ENCODE results near the gene POLDIP2.
A peak's percentile ranks its signal among the peaks of the same experiment; 100 is the strongest.

Gene POLDIP2

GRCh38 chr17:28357061-28357900, at the start of gene POLDIP2:
Gene POLDIP2 (minus strand): TSS chr17:28357527. CDS start chr17:28357448, 79 bp downstream.
- Histone ChIP-seq H3K4me3 (ENCODE audit: low read length) (peak within 1 kb of the TSS; percentile 80), H3K36me3 (ENCODE audit: control insufficient read depth, insufficient read depth, low read length) (peaks cover 19% of the 10 kb centered on the region), H3K27me3 (ENCODE audit: control insufficient read depth, insufficient read depth, low read length) (no peaks in the 10 kb centered on the region), H3K9ac (ENCODE audit: low read length) (peak within 1 kb of the TSS; percentile 96), H3K9me3 (ENCODE audit: control insufficient read depth, low read length) (no peaks in the 10 kb centered on the region), H3K4me1 (ENCODE audit: control insufficient read depth, insufficient read depth, low read length) (peaks cover 13% of the 10 kb centered on the region)

- H3K9ac ChIP-seq (ENCODE audit: low read length): peak overlapping the region; percentile 71
- H3K4me3 ChIP-seq (ENCODE audit: low read length): peak overlapping the region; percentile 63
- H3K9me3 ChIP-seq (ENCODE audit: control insufficient read depth, low read length): no peaks in the 10 kb centered on the region
- no peaks in the 10 kb centered on the region for H3K36me3 ChIP-seq (ENCODE audit: control insufficient read depth, insufficient read depth, low read length)
- no peaks in the 10 kb centered on the region for H3K27me3 ChIP-seq (ENCODE audit: control insufficient read depth, insufficient read depth, low read length)
- H3K4me1 ChIP-seq (ENCODE audit: control insufficient read depth, insufficient read depth, low read length): peaks cover 39% of the 10 kb centered on the region
Observed at GRCh38 chr17:28406473-28406814, 49.1 kb upstream of the POLDIP2 start.

- Histone ChIP-seq H3K36me3 (ENCODE audit: control insufficient read depth, insufficient read depth, low read length) (no peaks in the 10 kb centered on the region), H3K9me3 (ENCODE audit: control insufficient read depth, low read length) (no peaks in the 10 kb centered on the region), H3K4me1 (ENCODE audit: control insufficient read depth, insufficient read depth, low read length) (peaks cover 39% of the 10 kb centered on the region), H3K4me3 (ENCODE audit: low read length) (peak within 1 kb of the TSS; percentile 63), H3K9ac (ENCODE audit: low read length) (peak within 1 kb of the TSS; percentile 71), H3K27me3 (ENCODE audit: control insufficient read depth, insufficient read depth, low read length) (no peaks in the 10 kb centered on the region)
Observed at GRCh38 chr17:28405632-28406472, 48.5 kb upstream of the POLDIP2 start, which contains the start of gene SLC46A1. Gene SLC46A1 (minus strand): TSS chr17:28406212. CDS start chr17:28406114, 98 bp downstream.

GRCh38 chr17:28404812-28405570, 47.7 kb upstream of the POLDIP2 start:
- Histone ChIP-seq H3K9me3 (ENCODE audit: control insufficient read depth, low read length) (no peaks in the 10 kb centered on the region), H3K9ac (ENCODE audit: low read length) (peak overlapping the region; percentile 71), H3K4me1 (ENCODE audit: control insufficient read depth, insufficient read depth, low read length) (peaks cover 39% of the 10 kb centered on the region), H3K36me3 (ENCODE audit: control insufficient read depth, insufficient read depth, low read length) (no peaks in the 10 kb centered on the region), H3K27me3 (ENCODE audit: control insufficient read depth, insufficient read depth, low read length) (no peaks in the 10 kb centered on the region), H3K4me3 (ENCODE audit: low read length) (peak overlapping the region; percentile 63)

GRCh38 chr17:28404461-28404811, 47.1 kb upstream of the POLDIP2 start:
- H3K4me3 ChIP-seq (ENCODE audit: low read length): no peak overlapping the region
- H3K9ac ChIP-seq (ENCODE audit: low read length): no peak overlapping the region
- H3K27me3 ChIP-seq (ENCODE audit: control insufficient read depth, insufficient read depth, low read length): no peaks in the 10 kb centered on the region
- peaks cover 39% of the 10 kb centered on the region for H3K4me1 ChIP-seq (ENCODE audit: control insufficient read depth, insufficient read depth, low read length)
- peaks cover 4% of the 10 kb centered on the region for H3K36me3 ChIP-seq (ENCODE audit: control insufficient read depth, insufficient read depth, low read length)
- H3K9me3 ChIP-seq (ENCODE audit: control insufficient read depth, low read length): no peaks in the 10 kb centered on the region

- no peak overlapping the region for H3K4me3 ChIP-seq (ENCODE audit: low read length)
- H3K4me1 ChIP-seq (ENCODE audit: control insufficient read depth, insufficient read depth, low read length): peaks cover 40% of the 10 kb centered on the region
- no peaks in the 10 kb centered on the region for H3K27me3 ChIP-seq (ENCODE audit: control insufficient read depth, insufficient read depth, low read length)
- H3K9ac ChIP-seq (ENCODE audit: low read length): no peak overlapping the region
- H3K36me3 ChIP-seq (ENCODE audit: control insufficient read depth, insufficient read depth, low read length): peaks cover 8% of the 10 kb centered on the region
- H3K9me3 ChIP-seq (ENCODE audit: control insufficient read depth, low read length): no peaks in the 10 kb centered on the region
Observed at GRCh38 chr17:28404007-28404406, 46.7 kb upstream of the POLDIP2 start.

GRCh38 chr17:28402844-28403243, 45.5 kb upstream of the POLDIP2 start:
- Histone ChIP-seq H3K9ac (ENCODE audit: low read length) (no peak overlapping the region), H3K36me3 (ENCODE audit: control insufficient read depth, insufficient read depth, low read length) (peaks cover 15% of the 10 kb centered on the region), H3K4me1 (ENCODE audit: control insufficient read depth, insufficient read depth, low read length) (peaks cover 37% of the 10 kb centered on the region), H3K9me3 (ENCODE audit: control insufficient read depth, low read length) (no peaks in the 10 kb centered on the region), H3K27me3 (ENCODE audit: control insufficient read depth, insufficient read depth, low read length) (no peaks in the 10 kb centered on the region), H3K4me3 (ENCODE audit: low read length) (no peak overlapping the region)

GRCh38 chr17:28402224-28402630, 44.9 kb upstream of the POLDIP2 start:
- peaks cover 15% of the 10 kb centered on the region for H3K36me3 ChIP-seq (ENCODE audit: control insufficient read depth, insufficient read depth, low read length)
- H3K9me3 ChIP-seq (ENCODE audit: control insufficient read depth, low read length): no peaks in the 10 kb centered on the region
- H3K9ac ChIP-seq (ENCODE audit: low read length): no peak overlapping the region
- H3K4me1 ChIP-seq (ENCODE audit: control insufficient read depth, insufficient read depth, low read length): peaks cover 31% of the 10 kb centered on the region
- H3K4me3 ChIP-seq (ENCODE audit: low read length): no peak overlapping the region
- H3K27me3 ChIP-seq (ENCODE audit: control insufficient read depth, insufficient read depth, low read length): no peaks in the 10 kb centered on the region

GRCh38 chr17:28399808-28400207, 42.5 kb upstream of the POLDIP2 start:
- Histone ChIP-seq H3K9ac (ENCODE audit: low read length) (no peak overlapping the region), H3K36me3 (ENCODE audit: control insufficient read depth, insufficient read depth, low read length) (peaks cover 15% of the 10 kb centered on the region), H3K4me1 (ENCODE audit: control insufficient read depth, insufficient read depth, low read length) (peaks cover 12% of the 10 kb centered on the region), H3K27me3 (ENCODE audit: control insufficient read depth, insufficient read depth, low read length) (no peaks in the 10 kb centered on the region), H3K4me3 (ENCODE audit: low read length) (no peak overlapping the region), H3K9me3 (ENCODE audit: control insufficient read depth, low read length) (no peaks in the 10 kb centered on the region)

- Histone ChIP-seq H3K36me3 (ENCODE audit: control insufficient read depth, insufficient read depth, low read length) (peaks cover 15% of the 10 kb centered on the region), H3K4me3 (ENCODE audit: low read length) (no peak overlapping the region), H3K27me3 (ENCODE audit: control insufficient read depth, insufficient read depth, low read length) (no peaks in the 10 kb centered on the region), H3K4me1 (ENCODE audit: control insufficient read depth, insufficient read depth, low read length) (peaks cover 6% of the 10 kb centered on the region), H3K9me3 (ENCODE audit: control insufficient read depth, low read length) (no peaks in the 10 kb centered on the region), H3K9ac (ENCODE audit: low read length) (no peak overlapping the region)
Observed at GRCh38 chr17:28398280-28398981, 41.1 kb upstream of the POLDIP2 start.

GRCh38 chr17:28397687-28398279, 40.5 kb upstream of the POLDIP2 start:
- no peaks in the 10 kb centered on the region for H3K27me3 ChIP-seq (ENCODE audit: control insufficient read depth, insufficient read depth, low read length)
- no peak overlapping the region for H3K9ac ChIP-seq (ENCODE audit: low read length)
- H3K36me3 ChIP-seq (ENCODE audit: control insufficient read depth, insufficient read depth, low read length): peaks cover 15% of the 10 kb centered on the region
- no peak overlapping the region for H3K4me3 ChIP-seq (ENCODE audit: low read length)
- no peaks in the 10 kb centered on the region for H3K9me3 ChIP-seq (ENCODE audit: control insufficient read depth, low read length)
- peaks cover 6% of the 10 kb centered on the region for H3K4me1 ChIP-seq (ENCODE audit: control insufficient read depth, insufficient read depth, low read length)
